GM08714 (cell line): ENCODE data around the gene HTT-AS.
"Not testable (repeated sequence)": the region's sequence is repeated elsewhere in the genome, so short reads cannot be mapped to it uniquely, and the experiment has no call there.

Experiments used
- H3K4me3 ChIP-seq: fragments of 200-500 bp; sonication (Bioruptor generic); 2 replicates; pipeline ENCODE4 v1.5.1; 2014; ENCODE audit warnings: mild to moderate bottlenecking, low read length, inconsistent platforms
- ZNF274 ChIP-seq: IDR thresholded peaks from 2 replicates; pipeline ENCODE4 v1.6.1; 2012; ENCODE audit warnings: mild to moderate bottlenecking, low read depth, low read length

Gene HTT-AS

DNA sequence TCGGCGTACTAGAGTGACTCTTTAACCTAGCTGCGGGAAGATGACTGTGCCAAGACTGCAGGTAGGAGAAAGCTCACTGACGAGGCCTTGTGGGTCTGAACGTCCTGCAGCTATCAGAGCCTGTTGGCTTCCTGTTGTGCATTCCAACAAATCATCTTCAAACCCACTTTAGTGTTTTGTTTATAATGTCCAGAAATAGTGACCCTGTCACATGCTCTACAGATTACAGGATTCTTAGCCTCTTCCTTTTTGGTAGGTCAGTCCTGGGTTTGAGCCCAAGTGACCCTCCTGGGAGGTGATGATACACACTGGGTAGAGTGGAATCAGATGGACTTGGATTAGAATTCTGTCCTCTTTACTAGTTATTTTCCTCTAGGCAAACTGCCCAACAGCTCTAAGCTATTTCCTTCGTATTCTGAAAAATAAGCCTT lies 33.4 kb upstream of the HTT-AS start:
- H3K4me3 ChIP-seq, result no peak overlapping the region
- no peak for TF ChIP-seq ZNF274

DNA sequence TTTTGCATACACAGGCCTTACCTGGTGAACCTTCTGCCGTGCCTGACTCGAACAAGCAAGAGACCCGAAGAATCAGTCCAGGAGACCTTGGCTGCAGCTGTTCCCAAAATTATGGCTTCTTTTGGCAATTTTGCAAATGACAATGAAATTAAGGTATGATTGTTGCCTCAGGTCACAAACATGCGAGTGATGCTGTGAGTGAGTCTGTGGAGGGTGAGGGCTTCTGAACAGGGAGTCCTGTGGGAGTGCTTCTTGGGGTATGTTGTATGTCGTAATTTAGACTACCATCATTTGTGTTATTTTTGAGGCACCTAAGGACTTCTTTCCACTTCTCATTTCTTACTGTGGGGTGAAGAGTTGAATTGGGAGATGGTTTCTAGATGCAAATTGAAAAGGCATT lies 32.9 kb upstream of the HTT-AS start:
- no peak overlapping the region for H3K4me3 ChIP-seq
- TF ChIP-seq ZNF274, result no peak

DNA sequence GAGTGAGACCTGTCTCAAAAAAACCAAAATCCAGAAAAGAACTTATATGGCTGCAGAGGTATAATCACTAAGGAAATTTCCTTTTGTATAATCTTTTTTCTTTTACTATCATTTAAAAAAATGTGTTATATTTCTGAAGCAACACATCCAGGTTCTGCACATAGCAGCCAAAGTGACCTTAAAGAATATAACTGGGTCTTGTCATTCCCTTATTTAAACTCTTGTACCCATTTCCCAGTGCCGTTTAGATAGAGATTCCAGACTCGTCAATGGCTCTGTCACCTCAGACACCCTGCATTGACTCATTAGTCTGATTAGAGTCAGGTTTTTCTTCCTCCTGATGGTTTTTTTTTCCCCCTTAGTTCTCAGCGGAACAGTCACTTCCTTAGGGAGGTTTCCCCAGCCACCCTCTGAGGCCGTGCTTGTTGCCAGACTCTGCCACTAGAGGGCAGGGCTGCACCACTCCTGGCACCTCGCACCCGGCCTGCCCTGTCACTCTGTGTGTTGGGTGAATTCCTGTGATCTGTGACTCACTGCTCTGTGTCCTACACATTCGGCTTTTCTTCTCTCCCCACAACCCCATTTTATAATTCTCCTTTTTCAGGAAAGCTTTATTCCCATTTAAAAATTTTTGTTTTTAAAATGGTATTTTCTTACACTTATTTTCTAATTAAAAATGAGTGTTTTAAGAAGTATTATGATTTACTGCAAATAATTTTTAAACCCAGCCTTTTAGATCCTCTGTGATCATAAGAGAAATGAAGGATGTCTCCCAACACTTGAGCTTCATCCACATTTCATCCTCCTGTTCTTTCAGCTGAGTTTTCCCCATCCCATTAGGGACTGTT lies 32.2 kb upstream of the HTT-AS start:
- no peak overlapping the region for H3K4me3 ChIP-seq
- no peak for TF ChIP-seq ZNF274

DNA sequence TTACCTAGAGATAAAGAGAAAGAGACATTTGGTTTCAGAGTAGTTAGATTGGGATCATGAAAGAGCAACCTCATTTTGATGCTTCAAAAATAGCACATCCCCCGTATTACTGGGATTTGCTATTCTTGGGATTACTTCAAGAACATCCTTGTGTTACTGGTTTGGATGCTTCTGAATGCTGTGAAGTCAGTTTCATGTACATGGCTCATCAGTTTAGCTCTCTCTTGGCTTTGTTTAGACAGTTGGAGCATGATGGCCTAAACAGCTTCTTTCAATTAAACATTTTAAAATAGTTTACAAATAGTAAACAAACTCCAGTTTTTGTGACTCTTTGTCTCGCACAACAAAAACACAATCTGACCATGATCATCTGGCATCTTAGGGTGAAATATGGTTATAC lies 24.0 kb upstream of the HTT-AS start:
- TF ChIP-seq ZNF274, result no peak

DNA sequence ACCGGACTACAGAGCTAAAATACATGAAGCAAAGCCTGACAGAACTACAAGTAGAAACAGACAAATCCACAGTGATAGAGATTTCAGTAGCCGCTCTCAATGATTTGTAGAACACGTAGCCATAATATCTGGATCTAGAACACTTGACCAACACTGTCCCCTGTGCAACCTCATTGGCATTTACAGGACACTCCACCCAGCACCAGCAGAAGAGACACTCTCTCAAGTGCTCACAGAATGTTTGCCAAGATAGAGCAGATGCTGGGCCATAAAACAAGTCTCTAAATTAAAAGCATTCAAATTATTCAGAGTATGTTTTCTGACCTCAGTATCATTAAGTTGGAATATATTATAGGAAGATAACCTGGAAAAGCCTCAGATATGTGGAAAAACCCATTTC lies 21.9 kb upstream of the HTT-AS start:
- TF ChIP-seq ZNF274, result no peak

More for the DNA sequence above, 24.0 kb upstream of the HTT-AS start:
- H3K4me3 ChIP-seq, result no peak overlapping the region

DNA sequence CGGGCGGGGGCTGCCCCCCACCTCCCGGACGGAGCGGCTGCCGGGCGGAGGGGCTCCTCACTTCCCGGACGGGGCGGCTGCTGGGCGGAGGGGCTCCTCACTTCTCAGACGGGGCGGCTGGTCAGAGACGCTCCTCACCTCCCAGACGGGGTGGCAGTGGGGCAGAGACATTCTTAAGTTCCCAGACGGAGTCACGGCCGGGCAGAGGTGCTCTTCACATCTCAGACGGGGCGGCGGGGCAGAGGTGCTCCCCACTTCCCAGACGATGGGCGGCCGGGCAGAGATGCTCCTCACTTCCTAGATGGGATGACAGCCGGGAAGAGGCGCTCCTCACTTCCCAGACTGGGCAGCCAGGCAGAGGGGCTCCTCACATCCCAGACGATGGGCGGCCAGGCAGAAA lies 20.4 kb upstream of the HTT-AS start:
- not testable (repeated sequence) for H3K4me3 ChIP-seq

More for the DNA sequence above, 21.9 kb upstream of the HTT-AS start:
- H3K4me3 ChIP-seq, result no peak overlapping the region

DNA sequence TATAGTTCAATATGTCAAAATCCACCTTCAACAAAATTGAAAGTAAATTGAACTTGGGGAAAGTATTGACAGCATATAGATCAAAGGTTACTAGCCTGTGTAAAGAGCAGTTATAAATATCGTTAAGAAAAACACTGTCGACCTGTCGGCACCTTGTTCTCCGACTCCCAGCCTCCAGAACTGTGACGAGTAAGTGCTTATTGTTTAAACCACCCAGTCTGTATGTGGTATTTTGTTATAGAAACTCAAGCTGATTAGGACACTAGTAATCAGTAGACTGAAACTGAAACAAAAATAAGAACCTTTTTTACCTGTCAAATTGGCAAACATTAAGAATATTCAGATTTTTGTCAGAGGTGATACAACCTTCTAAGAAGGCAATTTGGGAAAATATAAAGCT lies 17.1 kb upstream of the HTT-AS start:
- no peak for TF ChIP-seq ZNF274
- no peak overlapping the region for H3K4me3 ChIP-seq

DNA sequence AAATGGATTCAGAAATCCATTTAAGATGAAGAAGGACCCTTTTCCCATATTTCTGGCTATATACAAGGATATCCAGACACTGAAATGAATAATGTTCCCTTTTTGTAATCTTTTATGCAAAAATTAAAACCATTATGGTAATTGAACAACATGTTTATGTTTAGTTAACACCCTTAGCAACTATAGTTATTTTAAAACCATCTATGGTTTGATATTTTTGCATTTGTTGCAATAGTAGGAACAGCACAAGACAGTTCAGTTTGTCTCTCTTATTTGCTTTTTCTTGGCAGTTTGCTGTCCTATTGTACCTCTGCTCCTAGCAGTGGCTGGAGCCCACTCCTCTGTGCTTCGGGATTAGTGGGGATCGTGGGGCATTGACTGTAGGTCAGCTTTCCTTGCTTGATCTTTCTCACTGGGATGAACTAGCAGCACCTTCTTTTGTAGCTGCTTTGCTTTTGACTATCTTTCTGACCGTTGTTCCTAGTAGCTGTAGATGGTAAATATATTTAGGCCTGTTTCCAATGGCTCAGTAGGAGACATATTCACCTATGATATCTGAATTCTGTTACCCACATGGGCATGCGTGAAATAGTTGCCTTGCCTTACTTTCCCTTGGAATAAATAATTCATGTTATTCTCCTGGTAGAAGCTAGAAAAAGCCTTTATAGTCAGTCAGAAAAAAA lies 12.9 kb upstream of the HTT-AS start:
- H3K4me3 ChIP-seq, result no peak overlapping the region
- TF ChIP-seq ZNF274, result no peak

DNA sequence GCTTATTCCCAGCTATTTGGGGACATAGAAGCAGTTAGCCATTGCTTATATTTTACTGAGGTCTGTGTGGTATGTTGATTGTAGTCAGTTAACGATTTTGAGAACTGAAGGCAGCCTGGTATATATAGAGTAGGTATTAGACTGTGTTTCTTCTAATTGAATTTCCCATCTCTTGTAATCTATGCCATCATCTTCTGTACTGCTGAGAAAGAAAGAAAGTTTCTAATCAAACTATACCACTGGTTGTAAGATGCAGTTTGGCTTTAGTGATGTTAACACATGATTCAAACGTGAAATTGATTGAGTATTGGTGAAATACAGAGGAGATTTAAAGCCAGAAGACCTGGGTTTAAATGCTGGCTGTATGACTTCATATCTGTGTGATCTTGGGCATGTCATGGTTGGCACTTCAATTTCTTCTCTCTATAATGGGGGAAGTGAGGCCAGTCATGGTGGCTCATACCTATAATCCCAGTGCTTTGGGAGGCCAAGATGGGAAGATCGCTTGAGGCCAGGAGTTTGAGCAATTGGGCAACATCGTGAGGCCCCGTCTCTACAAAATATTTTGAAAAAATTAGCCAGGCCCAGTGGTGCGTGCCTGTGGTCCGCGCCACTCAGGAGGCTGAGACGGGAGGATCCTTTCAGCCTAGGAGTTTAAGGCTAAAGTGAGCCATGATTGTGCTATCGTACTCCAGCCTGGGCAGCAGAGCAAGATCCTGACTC lies 11.8 kb upstream of the HTT-AS start:
- no peak overlapping the region for H3K4me3 ChIP-seq
- TF ChIP-seq ZNF274, result no peak

DNA sequence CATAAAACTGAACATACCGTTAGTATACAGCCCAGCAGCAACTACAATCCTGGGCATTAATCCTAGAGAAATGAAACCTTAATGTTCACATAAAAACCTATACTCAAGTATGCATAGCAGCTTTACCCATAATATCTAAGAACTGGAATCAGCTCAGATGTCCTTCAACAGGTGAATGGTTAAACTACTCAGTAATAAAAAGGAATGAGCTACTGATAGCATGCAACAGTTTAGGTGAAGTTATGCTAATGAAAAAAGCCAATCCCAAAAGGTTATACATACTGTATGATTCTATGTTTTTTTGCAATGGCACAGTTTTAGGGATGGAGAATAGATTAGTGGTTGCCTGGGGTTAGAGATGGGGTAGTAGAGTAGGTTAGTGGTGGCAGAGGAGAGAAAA lies 9.4 kb upstream of the HTT-AS start:
- no peak overlapping the region for H3K4me3 ChIP-seq
- no peak for TF ChIP-seq ZNF274

DNA sequence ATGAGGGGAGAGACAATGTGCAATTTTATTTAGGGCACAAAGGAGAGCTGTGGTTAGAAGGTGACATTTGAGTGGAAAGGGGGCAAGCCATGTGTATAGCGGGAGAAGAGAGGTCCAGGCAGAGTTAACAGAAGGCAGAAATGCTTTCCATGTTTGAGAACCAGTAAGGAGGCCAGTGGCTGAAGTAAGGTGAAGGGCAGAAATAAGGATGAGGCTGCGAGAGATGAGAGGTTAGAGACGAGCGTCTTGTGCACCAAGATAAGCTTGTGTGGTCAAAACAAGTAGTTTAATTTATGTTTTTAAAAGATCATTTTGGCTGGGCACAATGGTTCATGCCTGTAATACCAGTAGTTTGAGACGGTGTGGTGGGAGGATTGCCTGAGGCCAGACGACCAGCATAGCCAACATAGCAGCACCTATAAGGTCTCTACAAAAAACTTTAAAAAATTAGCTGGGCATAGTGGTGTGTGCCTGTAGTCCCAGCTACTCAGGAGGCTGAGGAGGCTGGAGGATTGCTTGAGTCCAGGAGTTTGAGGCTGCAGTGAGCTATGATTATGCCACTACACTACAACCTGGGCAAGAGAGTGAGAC lies 8.7 kb upstream of the HTT-AS start:
- TF ChIP-seq ZNF274, result no peak
- no peak overlapping the region for H3K4me3 ChIP-seq

DNA sequence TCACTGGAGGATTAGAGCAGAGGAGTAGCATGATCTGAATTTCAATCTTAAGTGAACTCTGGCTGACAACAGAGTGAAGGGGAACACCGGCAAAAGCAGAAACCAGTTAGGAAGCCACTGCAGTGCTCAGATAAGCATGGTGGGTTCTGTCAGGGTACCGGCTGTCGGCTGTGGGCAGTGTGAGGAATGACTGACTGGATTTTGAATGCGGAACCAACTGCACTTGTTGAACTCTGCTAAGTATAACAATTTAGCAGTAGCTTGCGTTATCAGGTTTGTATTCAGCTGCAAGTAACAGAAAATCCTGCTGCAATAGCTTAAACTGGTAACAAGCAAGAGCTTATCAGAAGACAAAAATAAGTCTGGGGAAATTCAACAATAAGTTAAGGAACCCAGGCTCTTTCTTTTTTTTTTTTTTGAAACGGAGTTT lies 5.4 kb upstream of the HTT-AS start:
- no peak for TF ChIP-seq ZNF274
- H3K4me3 ChIP-seq, result peak overlapping the region; percentile 50; the same call in 1 of the 2 replicates

DNA sequence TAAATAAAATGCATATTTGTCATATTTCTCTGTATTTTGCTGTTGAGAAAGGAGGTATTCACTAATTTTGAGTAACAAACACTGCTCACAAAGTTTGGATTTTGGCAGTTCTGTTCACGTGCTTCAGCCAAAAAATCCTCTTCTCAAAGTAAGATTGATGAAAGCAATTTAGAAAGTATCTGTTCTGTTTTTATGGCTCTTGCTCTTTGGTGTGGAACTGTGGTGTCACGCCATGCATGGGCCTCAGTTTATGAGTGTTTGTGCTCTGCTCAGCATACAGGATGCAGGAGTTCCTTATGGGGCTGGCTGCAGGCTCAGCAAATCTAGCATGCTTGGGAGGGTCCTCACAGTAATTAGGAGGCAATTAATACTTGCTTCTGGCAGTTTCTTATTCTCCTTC lies 3.5 kb upstream of the HTT-AS start:
- peak overlapping the region; percentile 95; the same call in 1 of the 2 replicates for H3K4me3 ChIP-seq
- no peak for TF ChIP-seq ZNF274

DNA sequence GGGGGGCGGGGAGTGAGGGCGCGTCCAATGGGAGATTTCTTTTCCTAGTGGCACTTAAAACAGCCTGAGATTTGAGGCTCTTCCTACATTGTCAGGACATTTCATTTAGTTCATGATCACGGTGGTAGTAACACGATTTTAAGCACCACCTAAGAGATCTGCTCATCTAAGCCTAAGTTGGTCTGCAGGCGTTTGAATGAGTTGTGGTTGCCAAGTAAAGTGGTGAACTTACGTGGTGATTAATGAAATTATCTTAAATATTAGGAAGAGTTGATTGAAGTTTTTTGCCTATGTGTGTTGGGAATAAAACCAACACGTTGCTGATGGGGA lies 1.3 kb upstream of the HTT-AS start:
- peak overlapping the region; percentile 95 for H3K4me3 ChIP-seq
- no peak for TF ChIP-seq ZNF274

DNA sequence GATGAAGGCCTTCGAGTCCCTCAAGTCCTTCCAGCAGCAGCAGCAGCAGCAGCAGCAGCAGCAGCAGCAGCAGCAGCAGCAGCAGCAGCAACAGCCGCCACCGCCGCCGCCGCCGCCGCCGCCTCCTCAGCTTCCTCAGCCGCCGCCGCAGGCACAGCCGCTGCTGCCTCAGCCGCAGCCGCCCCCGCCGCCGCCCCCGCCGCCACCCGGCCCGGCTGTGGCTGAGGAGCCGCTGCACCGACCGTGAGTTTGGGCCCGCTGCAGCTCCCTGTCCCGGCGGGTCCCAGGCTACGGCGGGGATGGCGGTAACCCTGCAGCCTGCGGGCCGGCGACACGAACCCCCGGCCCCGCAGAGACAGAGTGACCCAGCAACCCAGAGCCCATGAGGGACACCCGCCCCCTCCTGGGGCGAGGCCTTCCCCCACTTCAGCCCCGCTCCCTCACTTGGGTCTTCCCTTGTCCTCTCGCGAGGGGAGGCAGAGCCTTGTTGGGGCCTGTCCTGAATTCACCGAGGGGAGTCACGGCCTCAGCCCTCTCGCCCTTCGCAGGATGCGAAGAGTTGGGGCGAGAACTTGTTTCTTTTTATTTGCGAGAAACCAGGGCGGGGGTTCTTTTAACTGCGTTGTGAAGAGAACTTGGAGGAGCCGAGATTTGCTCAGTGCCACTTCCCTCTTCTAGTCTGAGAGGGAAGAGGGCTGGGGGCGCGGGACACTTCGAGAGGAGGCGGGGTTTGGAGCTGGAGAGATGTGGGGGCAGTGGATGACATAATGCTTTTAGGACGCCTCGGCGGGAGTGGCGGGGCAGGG lies 711 bp upstream of the HTT-AS start:
- peak overlapping the region; percentile 95 for H3K4me3 ChIP-seq
- TF ChIP-seq ZNF274, result no peak
